Ishikawa (cell line): ENCODE measurements around the gene PRTG.

Experiments
- CEBPB ChIP-seq: IDR thresholded peaks from 2 replicates; pipeline ENCODE4 v1.6.1; 2012
- CREB1 ChIP-seq: IDR thresholded peaks from 2 replicates; pipeline ENCODE4 v1.6.1; 2012; ENCODE audit warnings: low read depth
- EGR1 ChIP-seq: IDR thresholded peaks from 2 replicates; pipeline ENCODE4 v1.6.1; 2012
- EP300 ChIP-seq: IDR thresholded peaks from 2 replicates; pipeline ENCODE4 v1.6.1; 2012; ENCODE audit warnings: borderline replicate concordance
- FOXM1 ChIP-seq: IDR thresholded peaks from 2 replicates; pipeline ENCODE4 v1.6.1; 2012; ENCODE audit warnings: low read depth, borderline replicate concordance
- NFIC ChIP-seq: IDR thresholded peaks from 2 replicates; pipeline ENCODE4 v1.6.1; 2012
- RAD21 ChIP-seq: IDR thresholded peaks from 2 replicates; pipeline ENCODE4 v1.6.1; 2012; ENCODE audit warnings: low read depth
- TAF1 ChIP-seq: IDR thresholded peaks from 2 replicates; pipeline ENCODE4 v1.6.1; 2012; ENCODE audit warnings: low read depth, mild to moderate bottlenecking
- TCF12 ChIP-seq: IDR thresholded peaks from 2 replicates; pipeline ENCODE4 v1.6.1; 2012; ENCODE audit warnings: low read depth
- TEAD4 ChIP-seq: IDR thresholded peaks from 2 replicates; pipeline ENCODE4 v1.6.1; 2012
- YY1 ChIP-seq: IDR thresholded peaks from 2 replicates; pipeline ENCODE4 v1.6.1; 2012; ENCODE audit warnings: low read depth
- ZBTB7A ChIP-seq: IDR thresholded peaks from 2 replicates; pipeline ENCODE4 v1.6.1; 2012; ENCODE audit warnings: low read depth
- TF ChIP-seq, protein P1 (sequence below): IDR thresholded peaks from 2 replicates; pipeline ENCODE4 v1.6.1; 2012
- TF ChIP-seq, protein P2 (sequence below): IDR thresholded peaks from 2 replicates; pipeline ENCODE4 v1.6.1; 2012
- TF ChIP-seq, protein P3 (sequence below): IDR thresholded peaks from 2 replicates; pipeline ENCODE4 v1.6.1; 2012; ENCODE audit warnings: low read depth, mild to moderate bottlenecking

PRTG gene

DNA sequence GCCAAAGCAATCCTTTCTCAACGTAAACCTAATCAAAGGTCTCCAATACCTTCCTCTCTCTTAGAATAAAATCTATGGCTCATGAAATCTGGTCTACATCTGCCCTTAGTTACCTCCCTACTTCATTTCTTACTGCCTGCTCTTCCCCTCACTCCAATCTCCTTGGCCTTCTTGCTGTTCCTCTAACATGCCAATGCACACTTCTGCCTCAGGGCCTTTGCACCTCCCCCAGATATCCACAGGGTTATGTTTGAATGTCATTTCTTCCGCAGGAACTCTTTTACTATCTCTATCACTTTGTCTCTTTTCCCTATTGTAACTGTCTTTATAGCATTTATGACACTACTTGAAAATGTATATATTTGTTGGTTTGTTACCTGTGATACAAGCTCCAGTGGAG, 110.5 kb downstream of the PRTG start:
- TF ChIP-seq TCF12 (no peak), TEAD4 (no peak), EGR1 (no peak), FOXM1 (no peak), RAD21 (no peak), CREB1 (no peak), CEBPB (no peak), EP300 (no peak), YY1 (no peak), TAF1 (no peak), ZBTB7A (no peak), NFIC (no peak)
- TF ChIP-seq, protein P1, sequence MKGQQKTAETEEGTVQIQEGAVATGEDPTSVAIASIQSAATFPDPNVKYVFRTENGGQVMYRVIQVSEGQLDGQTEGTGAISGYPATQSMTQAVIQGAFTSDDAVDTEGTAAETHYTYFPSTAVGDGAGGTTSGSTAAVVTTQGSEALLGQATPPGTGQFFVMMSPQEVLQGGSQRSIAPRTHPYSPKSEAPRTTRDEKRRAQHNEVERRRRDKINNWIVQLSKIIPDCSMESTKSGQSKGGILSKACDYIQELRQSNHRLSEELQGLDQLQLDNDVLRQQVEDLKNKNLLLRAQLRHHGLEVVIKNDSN, result no peak
- TF ChIP-seq, protein P2, sequence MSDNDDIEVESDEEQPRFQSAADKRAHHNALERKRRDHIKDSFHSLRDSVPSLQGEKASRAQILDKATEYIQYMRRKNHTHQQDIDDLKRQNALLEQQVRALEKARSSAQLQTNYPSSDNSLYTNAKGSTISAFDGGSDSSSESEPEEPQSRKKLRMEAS, result no peak
- TF ChIP-seq, protein P3, sequence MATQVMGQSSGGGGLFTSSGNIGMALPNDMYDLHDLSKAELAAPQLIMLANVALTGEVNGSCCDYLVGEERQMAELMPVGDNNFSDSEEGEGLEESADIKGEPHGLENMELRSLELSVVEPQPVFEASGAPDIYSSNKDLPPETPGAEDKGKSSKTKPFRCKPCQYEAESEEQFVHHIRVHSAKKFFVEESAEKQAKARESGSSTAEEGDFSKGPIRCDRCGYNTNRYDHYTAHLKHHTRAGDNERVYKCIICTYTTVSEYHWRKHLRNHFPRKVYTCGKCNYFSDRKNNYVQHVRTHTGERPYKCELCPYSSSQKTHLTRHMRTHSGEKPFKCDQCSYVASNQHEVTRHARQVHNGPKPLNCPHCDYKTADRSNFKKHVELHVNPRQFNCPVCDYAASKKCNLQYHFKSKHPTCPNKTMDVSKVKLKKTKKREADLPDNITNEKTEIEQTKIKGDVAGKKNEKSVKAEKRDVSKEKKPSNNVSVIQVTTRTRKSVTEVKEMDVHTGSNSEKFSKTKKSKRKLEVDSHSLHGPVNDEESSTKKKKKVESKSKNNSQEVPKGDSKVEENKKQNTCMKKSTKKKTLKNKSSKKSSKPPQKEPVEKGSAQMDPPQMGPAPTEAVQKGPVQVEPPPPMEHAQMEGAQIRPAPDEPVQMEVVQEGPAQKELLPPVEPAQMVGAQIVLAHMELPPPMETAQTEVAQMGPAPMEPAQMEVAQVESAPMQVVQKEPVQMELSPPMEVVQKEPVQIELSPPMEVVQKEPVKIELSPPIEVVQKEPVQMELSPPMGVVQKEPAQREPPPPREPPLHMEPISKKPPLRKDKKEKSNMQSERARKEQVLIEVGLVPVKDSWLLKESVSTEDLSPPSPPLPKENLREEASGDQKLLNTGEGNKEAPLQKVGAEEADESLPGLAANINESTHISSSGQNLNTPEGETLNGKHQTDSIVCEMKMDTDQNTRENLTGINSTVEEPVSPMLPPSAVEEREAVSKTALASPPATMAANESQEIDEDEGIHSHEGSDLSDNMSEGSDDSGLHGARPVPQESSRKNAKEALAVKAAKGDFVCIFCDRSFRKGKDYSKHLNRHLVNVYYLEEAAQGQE, result no peak

DNA sequence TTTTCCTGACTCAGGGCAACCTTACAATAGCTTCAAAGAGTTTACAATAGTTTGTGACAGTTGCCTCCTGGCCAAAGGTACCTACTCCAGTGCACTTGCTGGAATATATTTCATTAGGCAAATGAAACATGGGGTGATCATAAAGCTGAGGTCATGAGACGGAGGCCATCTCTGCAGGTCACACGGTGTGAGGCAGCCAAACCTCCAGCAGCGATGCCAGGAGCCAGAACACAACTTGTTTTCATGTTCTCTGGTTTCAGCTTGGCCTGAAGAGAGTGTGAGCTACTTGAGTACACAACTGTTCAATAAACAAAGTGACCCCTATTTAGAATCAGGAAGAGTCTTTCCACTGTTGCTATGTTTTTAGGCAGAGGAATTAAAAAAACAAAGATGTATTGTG, 112.1 kb downstream of the PRTG start:
- TF ChIP-seq TEAD4 (no peak), EGR1 (no peak), TAF1 (no peak), EP300 (no peak), RAD21 (no peak), ZBTB7A (no peak), CREB1 (no peak), YY1 (no peak), FOXM1 (no peak), CEBPB (no peak), NFIC (no peak), TCF12 (no peak)
- TF ChIP-seq, protein P2, result no peak
- TF ChIP-seq, protein P3, result no peak
- TF ChIP-seq, protein P1, result no peak

- TF ChIP-seq, protein P2, result no peak
- TF ChIP-seq, protein P1, result no peak
- TF ChIP-seq EGR1 (no peak), CREB1 (no peak), FOXM1 (no peak), NFIC (no peak), CEBPB (no peak), YY1 (no peak), RAD21 (no peak)
These were observed 114.6 kb downstream of the PRTG start for GRCh38 chr15:55628369-55628730.

DNA sequence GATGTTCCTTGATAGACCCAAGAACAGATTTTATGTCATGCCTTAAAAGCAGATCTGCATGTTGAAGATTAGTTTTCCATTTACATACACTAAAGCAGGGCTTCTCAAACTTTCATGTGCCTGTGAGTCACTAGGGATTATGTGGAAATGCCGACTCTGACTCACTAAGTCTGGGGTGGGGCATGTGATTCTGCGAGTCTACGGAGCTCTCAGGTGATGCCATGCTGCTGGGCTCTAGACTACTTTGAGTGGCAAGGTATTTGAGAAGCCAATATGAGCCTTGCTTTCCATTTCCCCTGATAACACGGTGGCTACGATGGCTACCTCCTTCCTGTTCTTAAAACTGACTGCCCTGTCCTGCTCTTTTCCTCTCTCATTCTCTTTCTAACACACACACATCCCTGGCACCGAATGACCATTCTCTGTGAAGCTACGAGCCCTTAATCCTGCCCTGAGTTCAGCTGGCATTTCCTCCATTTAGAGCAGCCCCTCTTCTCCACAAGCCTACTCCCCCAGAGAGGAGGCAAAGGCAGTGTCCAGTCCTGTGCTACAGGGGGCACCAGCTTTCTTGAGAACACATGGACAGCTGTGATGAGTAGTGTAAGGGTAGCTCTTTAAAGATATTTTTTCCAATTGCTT, 115.1 kb downstream of the PRTG start:
- no peak for TF ChIP-seq TAF1
- no peak for TF ChIP-seq CREB1
- TF ChIP-seq TEAD4, result 0 out of 2 replicates have a peak, but pooled peaks have one; percentile 8
- TF ChIP-seq TCF12, result no peak
- TF ChIP-seq NFIC, result no peak
- TF ChIP-seq, protein P2, result peak; percentile 24; the same call in 1 of the 2 replicates
- TF ChIP-seq CEBPB, result no peak
- no peak for TF ChIP-seq EGR1
- TF ChIP-seq ZBTB7A, result no peak
- no peak; the same call in 1 of the 2 replicates for TF ChIP-seq EP300
- TF ChIP-seq, protein P3, result no peak
- TF ChIP-seq YY1, result no peak
- TF ChIP-seq FOXM1, result no peak
- TF ChIP-seq, protein P1, result peak; percentile 67
- TF ChIP-seq RAD21, result no peak
